Thyroid gland (tissue), 4 donors: ENCODE results near the gene DUSP15.

ENCODE experiments used
- POLR2A ChIP-seq, 2 donors: fragments of 450-650 bp; IDR thresholded peaks; one replicate each; pipeline ENCODE4 v1.6.1; 2017; ENCODE audit warnings: antibody characterized with exemption in 2 of 2, mild to moderate bottlenecking in 2 of 2, moderate library complexity in 1 of 2
- TF ChIP-seq, protein P1 (sequence below), 6 experiments: fragments of 200-600 bp in 3 of 6; fragments of 450-650 bp in 3 of 6; sonication (generic) in 3 of 6; IDR thresholded peaks; one replicate each; pipeline ENCODE4 v1.5.1; 2016 to 2019; ENCODE audit warnings: antibody characterized with exemption in 6 of 6, mild to moderate bottlenecking in 2 of 6, inconsistent platforms in 1 of 6, moderate library complexity in 1 of 6

- TF ChIP-seq, protein P1, sequence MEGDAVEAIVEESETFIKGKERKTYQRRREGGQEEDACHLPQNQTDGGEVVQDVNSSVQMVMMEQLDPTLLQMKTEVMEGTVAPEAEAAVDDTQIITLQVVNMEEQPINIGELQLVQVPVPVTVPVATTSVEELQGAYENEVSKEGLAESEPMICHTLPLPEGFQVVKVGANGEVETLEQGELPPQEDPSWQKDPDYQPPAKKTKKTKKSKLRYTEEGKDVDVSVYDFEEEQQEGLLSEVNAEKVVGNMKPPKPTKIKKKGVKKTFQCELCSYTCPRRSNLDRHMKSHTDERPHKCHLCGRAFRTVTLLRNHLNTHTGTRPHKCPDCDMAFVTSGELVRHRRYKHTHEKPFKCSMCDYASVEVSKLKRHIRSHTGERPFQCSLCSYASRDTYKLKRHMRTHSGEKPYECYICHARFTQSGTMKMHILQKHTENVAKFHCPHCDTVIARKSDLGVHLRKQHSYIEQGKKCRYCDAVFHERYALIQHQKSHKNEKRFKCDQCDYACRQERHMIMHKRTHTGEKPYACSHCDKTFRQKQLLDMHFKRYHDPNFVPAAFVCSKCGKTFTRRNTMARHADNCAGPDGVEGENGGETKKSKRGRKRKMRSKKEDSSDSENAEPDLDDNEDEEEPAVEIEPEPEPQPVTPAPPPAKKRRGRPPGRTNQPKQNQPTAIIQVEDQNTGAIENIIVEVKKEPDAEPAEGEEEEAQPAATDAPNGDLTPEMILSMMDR (IDR thresholded peaks at IDR 0.05), result no peak
- no peak for TF ChIP-seq POLR2A (IDR thresholded peaks at IDR 0.05)
These were observed 30.4 kb downstream of the DUSP15 start for GRCh38 chr20:31839782-31840487.
